ENCODE measurements around the gene SYNE2. TPM values are rescaled to one million over a fixed set of nuclear protein-coding genes. Genes with fewer than 3 reads are reported as not detected.
"Not testable (repeated sequence)": the region's sequence is repeated elsewhere in the genome, so short reads cannot be mapped to it uniquely, and the experiment has no call there.

SYNE2 gene
- total RNA-seq, 1 experiment from 2014 or later, result 37.5 TPM

GRCh38 chr14:64037869-64038745 lies 185.3 kb downstream of the SYNE2 start:
- ATAC-seq; H3K27me3 ChIP-seq (ENCODE audit: control insufficient read depth, insufficient read depth, low read length); BruUV-seq (replicated peaks); H3K36me3 ChIP-seq (ENCODE audit: control insufficient read depth, insufficient read depth, low read length); CTCF ChIA-PET; in situ Hi-C loops (cut with HindIII; ENCODE audit: low pct_unique_long_range_greater_than_20kb, low sequenced_read_pairs); H3K9me3 ChIP-seq (ENCODE audit: control insufficient read depth, insufficient read depth, low read depth, low read length); DNase-seq (ENCODE audit: low read depth, low spot score); H3K27ac ChIP-seq (ENCODE audit: low read length); intact Hi-C loops (cut with micrococcal nuclease; ENCODE audit: unreplicated experiment); H3K4me1 ChIP-seq (ENCODE audit: control insufficient read depth, insufficient read depth, low read length); POLR2A ChIA-PET; H3K4me3 ChIP-seq (ENCODE audit: low read depth in 2 of 2, low read length in 2 of 2): not testable (repeated sequence)

GRCh38 chr14:64038841-64039542 lies 186.2 kb downstream of the SYNE2 start:
- Histone ChIP-seq H3K36me3 (ENCODE audit: control insufficient read depth, insufficient read depth, low read length) (no peaks in the 10 kb centered on the region), H3K27ac (ENCODE audit: low read length) (no peak overlapping the region), H3K9me3 (ENCODE audit: control insufficient read depth, insufficient read depth, low read depth, low read length) (no peaks in the 10 kb centered on the region), H3K27me3 (ENCODE audit: control insufficient read depth, insufficient read depth, low read length) (no peaks in the 10 kb centered on the region), H3K4me3 (ENCODE audit: low read depth in 2 of 2, low read length in 2 of 2) (no peak overlapping the region), H3K4me1 (ENCODE audit: control insufficient read depth, insufficient read depth, low read length) (no peaks in the 10 kb centered on the region)
- intact Hi-C loops (cut with micrococcal nuclease; ENCODE audit: unreplicated experiment), result no loop called here
- no peak for TF ChIP-seq TCF7L2 (IDR thresholded peaks at IDR 0.05; ENCODE audit: low read depth, low read length)
- in situ Hi-C loops (cut with HindIII; ENCODE audit: low pct_unique_long_range_greater_than_20kb, low sequenced_read_pairs), result no loop called here
- DNase-seq (ENCODE audit: low read depth, low spot score) (no peak), ATAC-seq (no peak)
- ChIA-PET CTCF (no interaction called here), POLR2A (no interaction called here)
- BruUV-seq (replicated peaks), result no TSS peak

GRCh38 chr14:64040044-64040443 lies 187.2 kb downstream of the SYNE2 start:
- TF ChIP-seq CTCF (IDR thresholded peaks at IDR 0.05) (no peak), REST (IDR thresholded peaks at IDR 0.05; ENCODE audit: insufficient read depth in 1 of 2, low read depth in 2 of 2, low read length in 1 of 2) (no peak), POLR2AphosphoS5 (IDR thresholded peaks at IDR 0.05; ENCODE audit: low read depth, low read length) (no peak), SIN3A (IDR thresholded peaks at IDR 0.05; ENCODE audit: borderline replicate concordance, insufficient read depth, low read depth, low read length) (no peak), TCF7L2 (IDR thresholded peaks at IDR 0.05; ENCODE audit: low read depth, low read length) (no peak)
- CTCF ChIA-PET, result no interaction called here
- Histone ChIP-seq H3K4me1 (ENCODE audit: control insufficient read depth, insufficient read depth, low read length) (no peaks in the 10 kb centered on the region), H3K27me3 (ENCODE audit: control insufficient read depth, insufficient read depth, low read length) (no peaks in the 10 kb centered on the region), H3K9me3 (ENCODE audit: control insufficient read depth, insufficient read depth, low read depth, low read length) (no peaks in the 10 kb centered on the region), H3K4me3 (ENCODE audit: low read depth in 2 of 2, low read length in 2 of 2) (no peak overlapping the region), H3K27ac (ENCODE audit: low read length) (no peak overlapping the region), H3K36me3 (ENCODE audit: control insufficient read depth, insufficient read depth, low read length) (no peaks in the 10 kb centered on the region)
- intact Hi-C loops (cut with micrococcal nuclease; ENCODE audit: unreplicated experiment) (no loop called here), in situ Hi-C loops (cut with HindIII; ENCODE audit: low pct_unique_long_range_greater_than_20kb, low sequenced_read_pairs) (no loop called here)
- POLR2A ChIA-PET, result no interaction called here
- no TSS peak for BruUV-seq (replicated peaks)
- DNase-seq (ENCODE audit: low read depth, low spot score) (no peak), ATAC-seq (no peak)

GRCh38 chr14:64043296-64043695 lies 190.5 kb downstream of the SYNE2 start:
- H3K9me3 ChIP-seq (ENCODE audit: control insufficient read depth, insufficient read depth, low read depth, low read length); H3K27ac ChIP-seq (ENCODE audit: low read length); H3K4me3 ChIP-seq (ENCODE audit: low read depth in 2 of 2, low read length in 2 of 2); DNase-seq (ENCODE audit: low read depth, low spot score); H3K27me3 ChIP-seq (ENCODE audit: control insufficient read depth, insufficient read depth, low read length); BruUV-seq (replicated peaks); H3K36me3 ChIP-seq (ENCODE audit: control insufficient read depth, insufficient read depth, low read length); H3K4me1 ChIP-seq (ENCODE audit: control insufficient read depth, insufficient read depth, low read length); ATAC-seq; CTCF ChIA-PET; intact Hi-C loops (cut with micrococcal nuclease; ENCODE audit: unreplicated experiment); POLR2A ChIA-PET; in situ Hi-C loops (cut with HindIII; ENCODE audit: low pct_unique_long_range_greater_than_20kb, low sequenced_read_pairs): not testable (repeated sequence)

Data from Panc1 (cell line).